K562 treated with DMSO at 1 percent for 48 hours (cell line): ENCODE results near the gene MKS1. TPM values are rescaled to one million over a fixed set of nuclear protein-coding genes. Genes with fewer than 3 reads are reported as not detected.

ENCODE experiments used
- total RNA-seq: library from RNA; unstranded; fragments of 300-600 nt; gene quantifications from 2 replicates; pipeline ENCODE4 v1.2.3, GENCODE V29; 2022; ENCODE audit warnings: low replicate concordance; ENCODE audit errors: extremely low read depth

MKS1 gene
- not detected in 2 replicates for total RNA-seq

DNA sequence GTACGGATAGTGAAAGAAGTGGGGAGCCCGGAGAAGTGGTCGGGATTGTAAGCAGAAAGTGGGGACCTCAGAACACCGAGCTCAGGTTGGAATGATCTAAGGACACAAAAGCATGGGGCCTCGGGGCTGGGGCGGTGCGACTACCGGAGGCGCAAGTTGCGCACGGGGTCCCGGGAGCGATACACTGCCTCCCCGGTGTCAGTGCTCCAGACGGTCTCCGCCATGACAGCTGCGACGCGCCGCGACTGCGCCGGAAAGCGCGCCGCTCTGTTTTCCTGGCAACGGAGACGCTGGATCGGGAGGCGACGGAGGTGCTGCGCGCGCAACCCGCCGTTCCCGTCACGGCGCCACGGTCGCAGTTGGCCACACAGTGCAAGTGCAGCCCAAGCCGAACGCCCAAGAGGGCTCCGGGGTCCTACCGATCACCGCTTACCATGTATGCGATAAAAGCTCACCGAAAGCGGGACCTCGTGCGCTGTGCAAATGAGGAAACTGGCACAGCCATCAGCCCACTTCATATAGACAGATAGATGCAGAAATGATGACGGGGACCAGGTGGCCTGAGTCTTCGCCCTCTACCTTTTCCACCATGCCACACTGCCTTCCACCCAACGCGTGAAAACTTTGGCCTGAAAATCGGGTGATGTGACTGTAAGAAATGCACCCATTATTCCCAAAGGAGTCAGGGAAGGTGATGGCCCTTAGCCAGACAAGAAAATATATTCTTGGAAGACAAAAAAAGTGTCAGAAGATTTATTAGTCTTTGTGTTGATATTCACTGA, at the start of gene MKS1:
TSS of gene MKS1 (minus strand) at position 249 of the 782 bp plus-strand sequence. CDS start at position 224, 25 bp downstream.

DNA sequence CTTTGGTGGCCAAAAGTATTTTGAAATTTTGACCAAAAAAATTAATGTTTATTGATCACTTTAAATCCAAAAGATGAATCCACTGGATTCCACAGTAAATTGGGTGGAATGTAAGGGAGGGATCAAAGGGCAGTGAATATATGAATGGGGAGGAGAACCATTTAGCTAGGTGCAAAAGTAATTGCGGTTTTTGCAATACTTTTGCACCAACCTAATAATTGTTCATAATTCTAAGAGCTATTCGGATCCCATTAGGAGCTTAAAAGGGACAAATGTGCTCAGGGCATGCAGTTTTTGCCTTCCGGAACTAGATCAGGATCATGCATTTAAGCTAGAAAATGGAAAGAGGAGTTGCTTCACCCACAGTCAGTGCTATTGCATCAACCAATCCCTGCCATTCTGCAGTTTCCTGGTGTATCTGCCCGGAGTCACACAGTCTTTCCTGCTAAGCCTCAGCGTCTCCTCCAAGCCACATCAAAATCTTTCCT, 19.1 kb upstream of the MKS1 start, which contains the start of gene LPO:
TSS of gene LPO (plus strand) at position 438 of the 488 bp plus-strand sequence. CDS start 4,396 bp downstream, outside the sequence.

DNA sequence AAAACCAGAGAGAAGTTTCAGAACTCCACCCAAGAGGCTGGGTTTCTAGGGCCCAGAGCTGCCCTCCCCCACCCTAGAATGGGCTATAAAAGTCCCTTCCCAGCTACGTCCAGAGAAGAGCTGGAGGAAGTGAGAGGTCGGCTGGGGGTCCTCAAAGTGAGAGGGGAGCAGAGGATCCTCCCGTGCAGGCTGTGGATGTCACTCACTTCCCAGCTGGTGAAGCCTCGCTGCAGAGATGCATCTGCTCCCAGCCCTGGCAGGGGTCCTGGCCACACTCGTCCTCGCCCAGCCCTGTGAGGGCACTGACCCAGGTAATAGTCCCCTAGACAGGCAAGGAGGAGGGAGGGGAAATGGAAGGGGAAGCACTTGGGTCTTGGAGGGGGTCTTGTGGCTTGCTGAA, 26.4 kb downstream of the MKS1 start, which contains the start of gene EPX:
TSS of gene EPX (plus strand) at position 115 of the 400 bp plus-strand sequence. CDS start at position 236, 121 bp downstream.

DNA sequence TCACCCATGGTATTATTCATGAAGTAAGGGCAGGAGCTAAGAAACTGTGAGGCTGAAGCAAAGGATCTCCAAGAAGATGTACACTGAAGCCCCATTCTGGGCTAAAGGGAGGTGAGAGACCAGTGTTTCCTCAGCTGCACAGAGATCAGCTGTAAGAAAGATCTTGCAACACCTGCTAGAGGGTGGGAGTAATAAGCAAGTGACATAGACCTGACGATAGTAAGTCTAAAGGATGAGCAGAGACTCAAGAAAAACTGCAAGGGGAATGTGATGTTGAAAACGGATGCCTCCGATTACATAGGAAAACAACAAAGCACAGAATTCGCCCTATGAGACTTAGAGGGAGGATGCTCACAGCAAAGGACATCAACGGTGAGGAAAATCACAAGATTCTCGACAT, 52.4 kb downstream of the MKS1 start, which contains the start of gene OR4D2:
TSS of gene OR4D2 (plus strand) at position 301 of the 400 bp plus-strand sequence. CDS start 2,674 bp downstream, outside the sequence.

Other genes with a start within 250 kb of the MKS1 start
- not detected in 2 replicates for gene VEZF1, start 231.0 kb downstream of the MKS1 start, total RNA-seq
- gene SRSF1, start 212.0 kb downstream of the MKS1 start, total RNA-seq, result not detected in 2 replicates
- gene DYNLL2, start 135.8 kb downstream of the MKS1 start, total RNA-seq, result not detected in 2 replicates
- gene OR4D1, start 70.9 kb downstream of the MKS1 start, total RNA-seq, result not detected in 2 replicates
- gene OR4D2, start 52.3 kb downstream of the MKS1 start, total RNA-seq, result not detected in 2 replicates
- not detected in 2 replicates for gene EPX, start 26.5 kb downstream of the MKS1 start, total RNA-seq
- not detected in 2 replicates for gene LPO, start 19.3 kb upstream of the MKS1 start, total RNA-seq
- gene MPO, start 61.7 kb upstream of the MKS1 start, total RNA-seq, result not detected in 2 replicates
- not detected in 2 replicates for gene TSPOAP1, start 109.5 kb upstream of the MKS1 start, total RNA-seq
- gene SUPT4H1, start 132.9 kb upstream of the MKS1 start, total RNA-seq, result not detected in 2 replicates
- not detected in 2 replicates for gene RNF43, start 198.3 kb upstream of the MKS1 start, total RNA-seq